ENCODE measurements around the gene SLC1A3.

- TF ChIP-seq, protein P1, sequence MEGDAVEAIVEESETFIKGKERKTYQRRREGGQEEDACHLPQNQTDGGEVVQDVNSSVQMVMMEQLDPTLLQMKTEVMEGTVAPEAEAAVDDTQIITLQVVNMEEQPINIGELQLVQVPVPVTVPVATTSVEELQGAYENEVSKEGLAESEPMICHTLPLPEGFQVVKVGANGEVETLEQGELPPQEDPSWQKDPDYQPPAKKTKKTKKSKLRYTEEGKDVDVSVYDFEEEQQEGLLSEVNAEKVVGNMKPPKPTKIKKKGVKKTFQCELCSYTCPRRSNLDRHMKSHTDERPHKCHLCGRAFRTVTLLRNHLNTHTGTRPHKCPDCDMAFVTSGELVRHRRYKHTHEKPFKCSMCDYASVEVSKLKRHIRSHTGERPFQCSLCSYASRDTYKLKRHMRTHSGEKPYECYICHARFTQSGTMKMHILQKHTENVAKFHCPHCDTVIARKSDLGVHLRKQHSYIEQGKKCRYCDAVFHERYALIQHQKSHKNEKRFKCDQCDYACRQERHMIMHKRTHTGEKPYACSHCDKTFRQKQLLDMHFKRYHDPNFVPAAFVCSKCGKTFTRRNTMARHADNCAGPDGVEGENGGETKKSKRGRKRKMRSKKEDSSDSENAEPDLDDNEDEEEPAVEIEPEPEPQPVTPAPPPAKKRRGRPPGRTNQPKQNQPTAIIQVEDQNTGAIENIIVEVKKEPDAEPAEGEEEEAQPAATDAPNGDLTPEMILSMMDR (IDR thresholded peaks at IDR 0.05; ENCODE audit: low read depth, low read length): no peak
- no peak for TF ChIP-seq EZH2phosphoT487 (IDR thresholded peaks at IDR 0.05; ENCODE audit: low read depth)
Measured at GRCh38 chr5:36637516-36637915, 31.1 kb downstream of the SLC1A3 start.

Measured in OCI-LY3 (cell line).